A673 (cell line): Measurements from ENCODE around the gene ESPL1. TPM values are rescaled to one million over a fixed set of nuclear protein-coding genes. Genes with fewer than 3 reads are reported as not detected.

Experiments used
- BruUV-seq: library from RNA; stranded (reverse); fragments of 400-500 nt; replicated peaks from 2 replicates; lab custom pipeline; 2021; lab: Mats Ljungman, UMichigan
- CTCF ChIA-PET: fragments of 300-600 bp; sonication (Branson Sonifier 250); formaldehyde crosslinking; loops from one replicate; lab custom pipeline; 2022; ENCODE audit warnings: antibody characterized with exemption; lab: Charles Lee
- POLR2A ChIA-PET: fragments of 300-600 bp; sonication (Branson Sonifier 250); formaldehyde crosslinking; loops from one replicate; lab custom pipeline; 2022; ENCODE audit warnings: antibody characterized with exemption; ENCODE audit not compliant: low non-redundant PET; lab: Charles Lee
- DNase-seq: peaks from one replicate; pipeline ENCODE4 v3.0.0-alpha.2; 2015; ENCODE audit warnings: low spot score
- H3K27ac ChIP-seq: fragments of 200-600 bp; sonication (generic); 2 replicates; pipeline ENCODE4 v1.5.1; 2016; ENCODE audit warnings: mixed run types, low read depth, mild to moderate bottlenecking, mixed read lengths, antibody characterized with exemption, low read length; ENCODE audit not compliant: poor library complexity, severe bottlenecking
- H3K27me3 ChIP-seq: fragments of 200-600 bp; sonication (generic); replicated peaks from 2 replicates; pipeline ENCODE4 v1.6.1; 2017; ENCODE audit warnings: mixed run types, low read depth, mild to moderate bottlenecking, mixed read lengths, antibody characterized with exemption, low read length; ENCODE audit not compliant: insufficient read depth, poor library complexity
- H3K36me3 ChIP-seq: fragments of 200-600 bp; sonication (generic); 2 replicates; pipeline ENCODE4 v1.6.1; 2016; ENCODE audit warnings: mixed run types, mild to moderate bottlenecking, mixed read lengths, antibody characterized with exemption, low read length; ENCODE audit not compliant: insufficient read depth, poor library complexity, severe bottlenecking
- H3K4me1 ChIP-seq: fragments of 200-600 bp; sonication (generic); 2 replicates; pipeline ENCODE4 v1.6.1; 2017; ENCODE audit warnings: mixed run types, mild to moderate bottlenecking, mixed read lengths, antibody characterized with exemption, low read length; ENCODE audit not compliant: insufficient read depth, poor library complexity, severe bottlenecking
- H3K4me3 ChIP-seq: fragments of 200-600 bp; sonication (generic); 2 replicates; pipeline ENCODE4 v1.5.1; 2016; ENCODE audit warnings: low read depth, mixed run types, mild to moderate bottlenecking, mixed read lengths, low read length; ENCODE audit not compliant: poor library complexity, severe bottlenecking
- H3K9me3 ChIP-seq: fragments of 200-600 bp; sonication (generic); 2 replicates; pipeline ENCODE4 v1.6.1; 2016; ENCODE audit warnings: mixed run types, low read depth, mild to moderate bottlenecking, mixed read lengths, antibody characterized with exemption, low read length; ENCODE audit not compliant: poor library complexity, severe bottlenecking
- EZH2 ChIP-seq: fragments of 200-600 bp; sonication (generic); IDR thresholded peaks from 2 replicates; pipeline ENCODE4 v1.6.1; 2017; ENCODE audit warnings: borderline replicate concordance, low read depth, mild to moderate bottlenecking, mixed read lengths, antibody characterized with exemption, low read length; ENCODE audit not compliant: poor library complexity, severe bottlenecking
- intact Hi-C: fragments of 100-400 bp; cut with micrococcal nuclease; formaldehyde crosslinking; loops from one replicate; pipeline ENCODE4 v1.10.0; 2022; ENCODE audit not compliant: unreplicated experiment
- total RNA-seq: library from RNA; stranded (reverse); gene quantifications from 2 replicates; pipeline ENCODE4 v1.2.3, GENCODE V29; 2021
- TF ChIP-seq, protein P1 (sequence below): fragments of 300-800, 200-600 bp; sonication (generic); conservative IDR thresholded peaks from 2 replicates; pipeline ENCODE4 v1.5.1; 2017; ENCODE audit warnings: low read depth, mild to moderate bottlenecking, antibody characterized with exemption, low read length, moderate library complexity, mixed read lengths

Gene ESPL1
- total RNA-seq, 1 experiment from 2014 or later = 99.1 TPM

DNA sequence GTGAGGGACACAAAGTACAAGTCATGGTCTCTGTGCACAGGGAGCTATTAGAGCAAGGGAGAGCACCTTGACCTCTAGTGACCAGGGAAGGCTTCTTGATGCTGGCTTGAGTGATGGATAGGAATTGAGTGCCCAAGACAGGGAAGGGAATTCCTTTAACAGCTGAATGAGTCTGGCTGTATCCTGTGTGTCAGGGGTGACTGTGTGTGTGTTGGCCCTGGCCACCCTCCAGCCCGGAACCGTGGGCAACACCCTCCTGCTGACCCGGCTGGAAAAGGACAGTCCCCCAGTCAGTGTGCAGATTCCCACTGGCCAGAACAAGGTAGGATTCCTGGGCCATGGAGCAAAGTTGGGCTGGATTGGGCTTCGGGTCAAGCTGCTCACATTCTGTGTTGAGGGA, 21.8 kb downstream of the ESPL1 start:
- BruUV-seq = no TSS peak
- H3K4me1 ChIP-seq = peaks cover 2% of the 10 kb centered on the region
- no peaks in the 10 kb centered on the region for H3K9me3 ChIP-seq
- H3K27ac ChIP-seq = no peak overlapping the region
- H3K36me3 ChIP-seq = peaks cover 80% of the 10 kb centered on the region
- intact Hi-C loops = no loop called here
- DNase-seq = no peak
- TF ChIP-seq EZH2 = no peak
- TF ChIP-seq, protein P1, sequence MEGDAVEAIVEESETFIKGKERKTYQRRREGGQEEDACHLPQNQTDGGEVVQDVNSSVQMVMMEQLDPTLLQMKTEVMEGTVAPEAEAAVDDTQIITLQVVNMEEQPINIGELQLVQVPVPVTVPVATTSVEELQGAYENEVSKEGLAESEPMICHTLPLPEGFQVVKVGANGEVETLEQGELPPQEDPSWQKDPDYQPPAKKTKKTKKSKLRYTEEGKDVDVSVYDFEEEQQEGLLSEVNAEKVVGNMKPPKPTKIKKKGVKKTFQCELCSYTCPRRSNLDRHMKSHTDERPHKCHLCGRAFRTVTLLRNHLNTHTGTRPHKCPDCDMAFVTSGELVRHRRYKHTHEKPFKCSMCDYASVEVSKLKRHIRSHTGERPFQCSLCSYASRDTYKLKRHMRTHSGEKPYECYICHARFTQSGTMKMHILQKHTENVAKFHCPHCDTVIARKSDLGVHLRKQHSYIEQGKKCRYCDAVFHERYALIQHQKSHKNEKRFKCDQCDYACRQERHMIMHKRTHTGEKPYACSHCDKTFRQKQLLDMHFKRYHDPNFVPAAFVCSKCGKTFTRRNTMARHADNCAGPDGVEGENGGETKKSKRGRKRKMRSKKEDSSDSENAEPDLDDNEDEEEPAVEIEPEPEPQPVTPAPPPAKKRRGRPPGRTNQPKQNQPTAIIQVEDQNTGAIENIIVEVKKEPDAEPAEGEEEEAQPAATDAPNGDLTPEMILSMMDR = no peak
- CTCF ChIA-PET = interaction anchor here (2.1 kb wide), 1 partner anchor 76 kb away, joined by 11 read pairs; no protein-coding TSS in a partner anchor
- H3K4me3 ChIP-seq = no peak overlapping the region
- H3K27me3 ChIP-seq = no peaks in the 10 kb centered on the region
- POLR2A ChIA-PET = no interaction called here

GRCh38 chr12:53290661-53291060, 22.6 kb downstream of the ESPL1 start:
- Histone ChIP-seq H3K4me3 (no peak overlapping the region), H3K4me1 (peaks cover 4% of the 10 kb centered on the region), H3K27ac (no peak overlapping the region), H3K27me3 (no peaks in the 10 kb centered on the region), H3K36me3 (peaks cover 73% of the 10 kb centered on the region), H3K9me3 (no peaks in the 10 kb centered on the region)
- no TSS peak for BruUV-seq
- ChIA-PET POLR2A (interaction anchor here (0.7 kb wide), 1 partner anchor 89 kb away, joined by 3 read pairs; no protein-coding TSS in a partner anchor), CTCF (no interaction called here)
- TF ChIP-seq, protein P1 = no peak
- no peak for TF ChIP-seq EZH2
- DNase-seq = no peak
- intact Hi-C loops = no loop called here

- BruUV-seq = no TSS peak
- Histone ChIP-seq H3K4me3 (no peak overlapping the region), H3K4me1 (peaks cover 4% of the 10 kb centered on the region), H3K9me3 (no peaks in the 10 kb centered on the region), H3K27ac (no peak overlapping the region), H3K27me3 (no peaks in the 10 kb centered on the region), H3K36me3 (peaks cover 65% of the 10 kb centered on the region)
- DNase-seq = no peak
- POLR2A ChIA-PET = interaction anchor here (0.6 kb wide), 1 partner anchor 20 kb away, joined by 8 read pairs; no protein-coding TSS in a partner anchor
- intact Hi-C loops = no loop called here
- CTCF ChIA-PET = interaction anchor here (0.5 kb wide), 1 partner anchor 49 kb away, joined by 3 read pairs; no protein-coding TSS in a partner anchor
- TF ChIP-seq, protein P1 = no peak
- no peak for TF ChIP-seq EZH2
These were observed 24.3 kb downstream of the ESPL1 start for GRCh38 chr12:53292426-53292825.
